Measurements from ENCODE around the gene NIM1K.

DNA sequence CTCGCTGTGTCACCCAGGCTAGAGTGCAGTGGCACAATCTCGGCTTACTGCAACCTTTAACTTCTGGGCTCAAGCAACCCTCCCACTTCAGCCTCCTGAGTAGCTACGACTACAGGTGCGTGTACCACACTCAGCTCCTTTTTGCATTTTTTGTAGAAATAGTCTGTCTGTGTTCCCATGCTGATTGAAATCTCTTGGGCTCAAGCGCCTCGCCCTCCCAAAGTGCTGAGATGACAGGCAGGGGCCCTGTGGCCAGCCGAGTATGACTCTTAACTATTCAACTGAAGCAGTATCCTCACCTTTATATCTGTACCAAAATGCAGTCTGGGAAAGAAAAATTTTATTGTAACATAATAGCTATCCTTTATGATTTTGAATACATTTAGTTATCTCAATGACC lies 12.2 kb upstream of the NIM1K start:
- TF ChIP-seq, protein P1, sequence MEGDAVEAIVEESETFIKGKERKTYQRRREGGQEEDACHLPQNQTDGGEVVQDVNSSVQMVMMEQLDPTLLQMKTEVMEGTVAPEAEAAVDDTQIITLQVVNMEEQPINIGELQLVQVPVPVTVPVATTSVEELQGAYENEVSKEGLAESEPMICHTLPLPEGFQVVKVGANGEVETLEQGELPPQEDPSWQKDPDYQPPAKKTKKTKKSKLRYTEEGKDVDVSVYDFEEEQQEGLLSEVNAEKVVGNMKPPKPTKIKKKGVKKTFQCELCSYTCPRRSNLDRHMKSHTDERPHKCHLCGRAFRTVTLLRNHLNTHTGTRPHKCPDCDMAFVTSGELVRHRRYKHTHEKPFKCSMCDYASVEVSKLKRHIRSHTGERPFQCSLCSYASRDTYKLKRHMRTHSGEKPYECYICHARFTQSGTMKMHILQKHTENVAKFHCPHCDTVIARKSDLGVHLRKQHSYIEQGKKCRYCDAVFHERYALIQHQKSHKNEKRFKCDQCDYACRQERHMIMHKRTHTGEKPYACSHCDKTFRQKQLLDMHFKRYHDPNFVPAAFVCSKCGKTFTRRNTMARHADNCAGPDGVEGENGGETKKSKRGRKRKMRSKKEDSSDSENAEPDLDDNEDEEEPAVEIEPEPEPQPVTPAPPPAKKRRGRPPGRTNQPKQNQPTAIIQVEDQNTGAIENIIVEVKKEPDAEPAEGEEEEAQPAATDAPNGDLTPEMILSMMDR (tag by site-specific recombination; IDR thresholded peaks at IDR 0.05) = no peak
- TF ChIP-seq, protein P2, sequence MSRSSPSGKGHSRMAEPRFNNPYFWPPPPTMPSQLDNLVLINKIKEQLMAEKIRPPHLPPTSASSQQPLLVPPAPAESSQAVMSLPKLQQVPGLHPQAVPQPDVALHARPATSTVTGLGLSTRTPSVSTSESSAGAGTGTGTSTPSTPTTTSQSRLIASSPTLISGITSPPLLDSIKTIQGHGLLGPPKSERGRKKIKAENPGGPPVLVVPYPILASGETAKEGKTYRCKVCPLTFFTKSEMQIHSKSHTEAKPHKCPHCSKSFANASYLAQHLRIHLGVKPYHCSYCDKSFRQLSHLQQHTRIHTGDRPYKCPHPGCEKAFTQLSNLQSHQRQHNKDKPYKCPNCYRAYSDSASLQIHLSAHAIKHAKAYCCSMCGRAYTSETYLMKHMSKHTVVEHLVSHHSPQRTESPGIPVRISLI (tag by site-specific recombination; IDR thresholded peaks at IDR 0.05) = no peak
- TF ChIP-seq ZFP37 (tag by site-specific recombination; IDR thresholded peaks at IDR 0.05) (no peak), ZNF596 (tag by site-specific recombination; IDR thresholded peaks at IDR 0.05) (no peak), ZNF133 (tag by site-specific recombination; IDR thresholded peaks at IDR 0.05) (no peak), ZNF132 (tag by site-specific recombination; IDR thresholded peaks at IDR 0.05; ENCODE audit: borderline replicate concordance) (no peak), ZNF292 (tag by site-specific recombination; IDR thresholded peaks at IDR 0.05; ENCODE audit: borderline replicate concordance, low read depth) (no peak), ZNF558 (tag by site-specific recombination; IDR thresholded peaks at IDR 0.05) (no peak), YY1 (tag by site-specific recombination; IDR thresholded peaks at IDR 0.05) (no peak), ZNF423 (tag by site-specific recombination; IDR thresholded peaks at IDR 0.05) (no peak), ZNF311 (tag by site-specific recombination; IDR thresholded peaks at IDR 0.05; ENCODE audit: borderline replicate concordance) (no peak)
- TF ChIP-seq, protein P3, sequence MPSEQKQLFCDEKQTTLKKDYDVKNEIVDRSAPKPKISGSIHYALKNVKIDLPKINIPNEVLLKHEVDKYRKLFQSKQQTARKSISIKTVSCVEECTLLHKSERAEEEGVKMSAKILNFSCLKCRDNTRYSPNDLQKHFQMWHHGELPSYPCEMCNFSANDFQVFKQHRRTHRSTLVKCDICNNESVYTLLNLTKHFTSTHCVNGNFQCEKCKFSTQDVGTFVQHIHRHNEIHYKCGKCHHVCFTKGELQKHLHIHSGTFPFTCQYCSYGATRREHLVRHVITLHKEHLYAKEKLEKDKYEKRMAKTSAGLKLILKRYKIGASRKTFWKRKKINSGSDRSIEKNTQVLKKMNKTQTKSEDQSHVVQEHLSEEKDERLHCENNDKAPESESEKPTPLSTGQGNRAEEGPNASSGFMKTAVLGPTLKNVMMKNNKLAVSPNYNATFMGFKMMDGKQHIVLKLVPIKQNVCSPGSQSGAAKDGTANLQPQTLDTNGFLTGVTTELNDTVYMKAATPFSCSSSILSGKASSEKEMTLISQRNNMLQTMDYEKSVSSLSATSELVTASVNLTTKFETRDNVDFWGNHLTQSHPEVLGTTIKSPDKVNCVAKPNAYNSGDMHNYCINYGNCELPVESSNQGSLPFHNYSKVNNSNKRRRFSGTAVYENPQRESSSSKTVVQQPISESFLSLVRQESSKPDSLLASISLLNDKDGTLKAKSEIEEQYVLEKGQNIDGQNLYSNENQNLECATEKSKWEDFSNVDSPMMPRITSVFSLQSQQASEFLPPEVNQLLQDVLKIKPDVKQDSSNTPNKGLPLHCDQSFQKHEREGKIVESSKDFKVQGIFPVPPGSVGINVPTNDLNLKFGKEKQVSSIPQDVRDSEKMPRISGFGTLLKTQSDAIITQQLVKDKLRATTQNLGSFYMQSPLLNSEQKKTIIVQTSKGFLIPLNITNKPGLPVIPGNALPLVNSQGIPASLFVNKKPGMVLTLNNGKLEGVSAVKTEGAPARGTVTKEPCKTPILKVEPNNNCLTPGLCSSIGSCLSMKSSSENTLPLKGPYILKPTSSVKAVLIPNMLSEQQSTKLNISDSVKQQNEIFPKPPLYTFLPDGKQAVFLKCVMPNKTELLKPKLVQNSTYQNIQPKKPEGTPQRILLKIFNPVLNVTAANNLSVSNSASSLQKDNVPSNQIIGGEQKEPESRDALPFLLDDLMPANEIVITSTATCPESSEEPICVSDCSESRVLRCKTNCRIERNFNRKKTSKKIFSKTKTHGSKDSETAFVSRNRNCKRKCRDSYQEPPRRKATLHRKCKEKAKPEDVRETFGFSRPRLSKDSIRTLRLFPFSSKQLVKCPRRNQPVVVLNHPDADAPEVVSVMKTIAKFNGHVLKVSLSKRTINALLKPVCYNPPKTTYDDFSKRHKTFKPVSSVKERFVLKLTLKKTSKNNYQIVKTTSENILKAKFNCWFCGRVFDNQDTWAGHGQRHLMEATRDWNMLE (tag by site-specific recombination; conservative IDR thresholded peaks at IDR 0.05; ENCODE audit: low read depth) = no peak
